LNCAP (cell line): ENCODE results near the gene KAT8.

ENCODE experiments used
- TF ChIP-seq, protein P1 (sequence below): fragments of 450-650 bp; IDR thresholded peaks from 2 replicates; pipeline ENCODE4 v1.5.1; 2017; ENCODE audit warnings: mild to moderate bottlenecking

The KAT8 gene

DNA sequence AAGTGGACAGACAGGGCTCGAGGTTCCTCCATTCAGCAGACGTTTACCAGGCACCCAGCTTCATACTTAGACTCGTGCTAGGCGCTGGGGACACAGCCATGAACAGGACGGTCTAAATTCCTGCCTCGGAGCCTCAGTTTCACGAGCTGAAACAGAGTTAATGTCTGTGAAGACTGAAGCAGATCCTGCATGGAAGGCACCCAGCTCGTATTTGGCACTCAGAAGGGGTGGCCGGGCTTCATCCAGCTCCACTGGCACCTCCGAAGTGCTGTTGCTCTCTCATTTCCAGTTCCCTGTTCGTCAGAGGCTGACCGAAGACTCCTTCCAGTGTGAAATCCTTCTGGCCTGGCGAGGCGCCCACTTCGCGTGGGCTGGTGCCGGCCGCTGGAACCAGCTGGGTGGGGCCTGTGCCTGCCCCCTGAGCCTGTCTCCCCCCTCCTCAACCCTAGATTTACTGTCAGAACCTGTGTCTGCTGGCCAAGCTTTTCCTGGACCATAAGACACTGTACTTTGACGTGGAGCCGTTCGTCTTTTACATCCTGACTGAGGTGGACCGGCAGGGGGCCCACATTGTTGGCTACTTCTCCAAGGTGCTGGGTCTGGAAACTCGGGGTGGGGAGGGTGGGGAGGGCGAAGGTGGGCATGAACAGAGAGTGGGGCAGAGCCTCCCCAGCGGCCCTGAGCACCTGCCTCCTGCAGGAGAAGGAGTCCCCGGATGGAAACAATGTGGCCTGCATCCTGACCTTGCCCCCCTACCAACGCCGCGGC is 12.3 kb downstream of the KAT8 start:
- TF ChIP-seq, protein P1, sequence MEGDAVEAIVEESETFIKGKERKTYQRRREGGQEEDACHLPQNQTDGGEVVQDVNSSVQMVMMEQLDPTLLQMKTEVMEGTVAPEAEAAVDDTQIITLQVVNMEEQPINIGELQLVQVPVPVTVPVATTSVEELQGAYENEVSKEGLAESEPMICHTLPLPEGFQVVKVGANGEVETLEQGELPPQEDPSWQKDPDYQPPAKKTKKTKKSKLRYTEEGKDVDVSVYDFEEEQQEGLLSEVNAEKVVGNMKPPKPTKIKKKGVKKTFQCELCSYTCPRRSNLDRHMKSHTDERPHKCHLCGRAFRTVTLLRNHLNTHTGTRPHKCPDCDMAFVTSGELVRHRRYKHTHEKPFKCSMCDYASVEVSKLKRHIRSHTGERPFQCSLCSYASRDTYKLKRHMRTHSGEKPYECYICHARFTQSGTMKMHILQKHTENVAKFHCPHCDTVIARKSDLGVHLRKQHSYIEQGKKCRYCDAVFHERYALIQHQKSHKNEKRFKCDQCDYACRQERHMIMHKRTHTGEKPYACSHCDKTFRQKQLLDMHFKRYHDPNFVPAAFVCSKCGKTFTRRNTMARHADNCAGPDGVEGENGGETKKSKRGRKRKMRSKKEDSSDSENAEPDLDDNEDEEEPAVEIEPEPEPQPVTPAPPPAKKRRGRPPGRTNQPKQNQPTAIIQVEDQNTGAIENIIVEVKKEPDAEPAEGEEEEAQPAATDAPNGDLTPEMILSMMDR = no peak

DNA sequence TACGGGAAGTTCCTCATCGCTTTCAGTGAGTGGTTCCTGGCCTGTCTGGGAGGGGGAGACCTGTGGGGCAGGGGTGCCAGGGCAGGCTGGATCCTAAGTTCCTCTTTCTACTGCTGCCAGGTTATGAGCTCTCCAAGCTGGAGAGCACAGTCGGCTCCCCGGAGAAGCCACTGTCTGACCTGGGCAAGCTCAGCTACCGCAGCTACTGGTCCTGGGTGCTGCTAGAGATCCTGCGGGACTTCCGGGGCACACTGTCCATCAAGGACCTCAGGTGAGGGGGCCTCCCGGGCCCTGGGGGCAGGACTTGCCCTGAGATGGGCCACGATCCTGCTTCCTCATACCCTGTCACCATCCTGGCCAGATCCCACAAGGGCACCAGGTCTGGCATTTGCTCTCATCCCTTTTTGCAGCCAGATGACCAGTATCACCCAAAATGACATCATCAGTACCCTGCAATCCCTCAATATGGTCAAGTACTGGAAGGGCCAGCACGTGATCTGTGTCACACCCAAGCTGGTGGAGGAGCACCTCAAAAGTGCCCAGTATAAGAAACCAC is 12.9 kb downstream of the KAT8 start:
- TF ChIP-seq, protein P1 = no peak

DNA sequence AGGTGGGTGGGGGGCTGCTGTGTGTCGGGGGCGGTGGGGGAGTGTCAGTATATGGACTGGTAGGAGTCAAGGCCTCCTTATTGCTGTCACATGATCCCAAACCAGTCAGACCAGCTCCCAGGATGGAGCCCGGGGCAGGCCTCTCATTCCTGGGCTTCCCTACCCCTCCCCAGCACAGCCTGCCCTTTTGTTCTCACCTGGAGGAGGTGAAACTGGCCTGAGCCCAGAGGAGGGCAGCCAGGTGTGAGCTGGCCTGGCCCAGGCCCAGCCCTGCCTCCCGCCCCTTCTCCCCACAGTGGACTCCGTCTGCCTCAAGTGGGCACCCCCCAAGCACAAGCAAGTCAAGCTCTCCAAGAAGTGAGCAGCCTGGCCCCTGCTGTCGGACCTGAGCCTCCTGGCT is 13.4 kb downstream of the KAT8 start:
- TF ChIP-seq, protein P1 = no peak

DNA sequence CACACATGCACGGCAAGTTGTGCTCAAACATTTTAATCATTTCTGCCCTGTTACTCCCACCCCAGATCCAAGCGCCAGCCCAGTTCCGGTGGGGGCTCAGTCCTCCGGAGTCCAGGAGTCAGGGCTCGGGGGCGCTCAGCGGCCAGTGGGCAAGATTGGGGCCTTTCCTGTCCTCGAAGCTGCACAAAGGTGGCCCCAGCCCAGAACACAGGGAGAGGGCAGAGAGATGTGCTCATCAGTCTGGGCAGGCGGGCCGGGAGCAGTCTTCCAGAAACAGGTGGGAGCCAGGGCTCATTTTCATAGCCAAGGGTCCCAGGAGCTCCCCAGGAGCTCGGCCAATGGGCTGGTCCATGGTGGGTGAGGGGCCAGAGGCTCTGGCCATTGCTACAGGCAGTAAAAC is 14.0 kb downstream of the KAT8 start:
- TF ChIP-seq, protein P1 = no peak

DNA sequence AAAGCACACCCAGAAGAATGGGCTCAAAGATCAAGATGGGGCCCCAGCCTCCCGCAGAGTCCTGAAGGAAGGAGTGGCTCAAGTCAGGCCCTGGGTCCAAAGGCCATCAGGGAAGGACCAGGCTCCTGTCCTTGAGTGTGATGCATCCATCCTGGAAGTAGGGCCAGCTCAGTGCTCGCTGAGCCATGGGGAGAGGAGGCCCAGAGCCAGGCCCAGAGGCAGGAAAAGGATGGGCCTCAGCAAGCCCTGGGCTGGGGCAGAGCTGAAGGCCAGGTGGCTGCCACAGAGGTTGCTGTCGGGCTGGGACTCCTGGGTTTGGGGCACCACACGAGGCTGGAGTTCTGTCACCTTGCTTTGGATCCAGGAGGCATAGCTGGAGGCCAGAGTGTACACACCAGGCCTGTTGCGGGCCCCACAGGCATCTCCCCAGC is 14.4 kb downstream of the KAT8 start:
- TF ChIP-seq, protein P1 = no peak

DNA sequence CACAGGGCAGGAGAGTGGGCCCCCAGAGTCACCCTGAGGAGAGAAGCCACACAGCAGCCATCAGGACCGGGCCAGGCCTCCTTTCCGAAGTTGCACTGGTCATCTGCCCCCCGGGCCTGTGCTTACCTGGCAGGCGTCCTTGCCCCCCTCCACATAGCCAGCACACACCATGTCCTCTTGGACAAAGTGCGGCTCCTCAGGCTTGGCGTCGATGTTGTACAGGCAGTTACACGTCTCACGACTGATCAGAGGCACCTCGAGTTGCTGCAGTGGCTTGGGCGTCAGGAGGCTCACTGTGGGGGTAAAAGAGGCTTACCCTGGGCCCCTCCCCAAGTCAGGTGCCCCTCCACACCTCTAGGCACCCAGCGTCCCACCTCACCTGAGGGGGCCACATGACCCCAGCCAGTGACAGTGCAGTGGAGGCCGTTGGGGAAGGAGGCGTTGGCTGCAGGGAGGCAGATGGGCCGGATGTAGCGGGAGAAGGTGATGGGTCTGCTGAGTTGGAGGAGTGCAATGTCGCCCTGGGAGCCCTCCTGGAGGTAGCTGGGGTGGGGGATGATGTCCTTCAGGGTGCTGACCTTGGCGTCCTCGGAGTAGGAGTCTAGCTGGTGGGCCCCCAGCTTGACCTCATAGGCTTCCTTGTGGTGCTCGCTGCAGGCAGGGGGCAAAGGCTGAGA is 15.0 kb downstream of the KAT8 start:
- TF ChIP-seq, protein P1 = no peak

DNA sequence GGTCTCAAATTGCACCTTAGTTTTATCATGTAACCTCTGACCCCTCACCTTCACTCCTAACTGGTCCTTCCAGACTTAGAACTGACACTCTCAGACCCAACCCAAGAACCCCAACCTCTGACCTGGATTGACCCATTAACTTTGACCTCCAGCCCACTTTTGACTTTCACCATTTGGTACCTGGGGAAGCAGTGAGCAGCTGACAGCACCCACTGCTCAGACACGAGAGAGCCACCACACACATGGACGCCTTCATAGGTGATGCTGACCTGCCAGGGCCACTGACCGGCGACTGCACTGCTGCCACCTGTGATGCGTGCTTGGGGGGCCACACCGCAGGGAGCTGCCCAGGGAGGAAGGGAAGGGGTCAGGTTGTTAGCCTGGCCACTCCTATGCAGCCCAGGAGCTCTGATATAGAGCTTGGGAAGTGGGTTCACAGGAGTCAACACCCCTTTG is 15.6 kb downstream of the KAT8 start:
- TF ChIP-seq, protein P1 = no peak
